HEK293T (cell line): ENCODE data around the gene GAL3ST2.

Experiments
- CTCF ChIA-PET: fragments of 350-600 bp; formaldehyde crosslinking; extraction: SDS; loops from one replicate; lab custom pipeline; 2021; ENCODE audit warnings: antibody characterized with exemption, inconsistent platforms; lab: Yijun Ruan, JAX
- POLR2A ChIA-PET: fragments of 350-600 bp; formaldehyde crosslinking; extraction: SDS; loops from one replicate; lab custom pipeline; 2020; ENCODE audit warnings: antibody characterized with exemption, inconsistent platforms; lab: Yijun Ruan, JAX
- DNase-seq: peaks from one replicate; pipeline ENCODE4 v3.0.0; 2012; ENCODE audit warnings: mixed read lengths; ENCODE audit errors: extremely low spot score
- ARNT ChIP-seq: fragments of 450-650 bp; IDR thresholded peaks from 2 replicates; pipeline ENCODE4 v1.6.1; 2017; ENCODE audit warnings: mild to moderate bottlenecking
- BHLHE40 ChIP-seq: fragments of 450-650 bp; IDR thresholded peaks from 2 replicates; pipeline ENCODE4 v1.6.1; 2016; ENCODE audit warnings: mild to moderate bottlenecking, moderate library complexity, borderline replicate concordance
- CTBP1 ChIP-seq: fragments of 450-650 bp; IDR thresholded peaks from 2 replicates; pipeline ENCODE4 v1.6.1; 2016; ENCODE audit warnings: borderline replicate concordance
- ELF4 ChIP-seq: fragments of 450-650 bp; IDR thresholded peaks from 2 replicates; pipeline ENCODE4 v1.6.1; 2017; ENCODE audit warnings: antibody characterized with exemption
- FOXA1 ChIP-seq: fragments of 450-650 bp; IDR thresholded peaks from 2 replicates; pipeline ENCODE4 v1.6.1; 2016; ENCODE audit warnings: mild to moderate bottlenecking
- FOXK2 ChIP-seq: fragments of 450-650 bp; IDR thresholded peaks from 2 replicates; pipeline ENCODE4 v1.6.1; 2016; ENCODE audit warnings: mild to moderate bottlenecking
- FOXM1 ChIP-seq: fragments of 450-650 bp; IDR thresholded peaks from 2 replicates; pipeline ENCODE4 v1.6.1; 2017; ENCODE audit warnings: mild to moderate bottlenecking, borderline replicate concordance
- HDGF ChIP-seq: fragments of 450-650 bp; IDR thresholded peaks from 2 replicates; pipeline ENCODE4 v1.6.1; 2017; ENCODE audit warnings: antibody characterized with exemption, borderline replicate concordance
- L3MBTL2 ChIP-seq: fragments of 450-650 bp; conservative IDR thresholded peaks from 2 replicates; pipeline ENCODE4 v1.6.1; 2016; ENCODE audit warnings: mild to moderate bottlenecking
- LEF1 ChIP-seq: fragments of 450-650 bp; IDR thresholded peaks from 2 replicates; pipeline ENCODE4 v1.6.1; 2017; ENCODE audit warnings: mild to moderate bottlenecking, borderline replicate concordance
- NFRKB ChIP-seq: fragments of 450-650 bp; IDR thresholded peaks from 2 replicates; pipeline ENCODE4 v1.6.1; 2016; ENCODE audit warnings: mild to moderate bottlenecking, moderate library complexity
- PKNOX1 ChIP-seq: fragments of 450-650 bp; IDR thresholded peaks from 2 replicates; pipeline ENCODE4 v1.6.1; 2016
- SP1 ChIP-seq: fragments of 450-650 bp; IDR thresholded peaks from 2 replicates; pipeline ENCODE4 v1.6.1; 2017
- SUZ12 ChIP-seq: fragments of 450-650 bp; IDR thresholded peaks from 2 replicates; pipeline ENCODE4 v1.6.1; 2016; ENCODE audit warnings: mild to moderate bottlenecking
- TARDBP ChIP-seq: fragments of 450-650 bp; IDR thresholded peaks from 2 replicates; pipeline ENCODE4 v1.6.1; 2016
- ZNF384 ChIP-seq: fragments of 450-650 bp; IDR thresholded peaks from 2 replicates; pipeline ENCODE4 v1.6.1; 2016

Gene GAL3ST2

GRCh38 chr2:241751152-241751551 is 25.5 kb upstream of the GAL3ST2 start:
- TF ChIP-seq CTBP1 (no peak), ZNF384 (no peak)
- ChIA-PET CTCF (no interaction called here), POLR2A (no interaction called here)
- DNase-seq: no peak

- TF ChIP-seq ARNT: no peak
- no peak for TF ChIP-seq L3MBTL2
- TF ChIP-seq FOXK2: no peak
- no peak for TF ChIP-seq LEF1
- TF ChIP-seq TARDBP: no peak
- TF ChIP-seq PKNOX1: no peak
- TF ChIP-seq NFRKB: no peak
- no peak for TF ChIP-seq ZNF384
- no peak for TF ChIP-seq CTBP1
- CTCF ChIA-PET: no interaction called here
- DNase-seq: no peak
- POLR2A ChIA-PET: no interaction called here
These were observed 24.8 kb upstream of the GAL3ST2 start for GRCh38 chr2:241751776-241752175.

- no peak for DNase-seq
- POLR2A ChIA-PET: no interaction called here
- CTCF ChIA-PET: no interaction called here
- TF ChIP-seq TARDBP (no peak), CTBP1 (no peak), SP1 (no peak), FOXM1 (no peak)
These were observed 24.4 kb upstream of the GAL3ST2 start for GRCh38 chr2:241752253-241752652.

- no peak for DNase-seq
- ChIA-PET CTCF (no interaction called here), POLR2A (no interaction called here)
- TF ChIP-seq FOXA1 (no peak), PKNOX1 (no peak), FOXM1 (no peak), LEF1 (no peak), CTBP1 (no peak), TARDBP (no peak), SUZ12 (no peak), SP1 (no peak), ELF4 (no peak), BHLHE40 (no peak), FOXK2 (no peak), HDGF (no peak), ARNT (no peak), L3MBTL2 (no peak), NFRKB (no peak)
These were observed 23.8 kb upstream of the GAL3ST2 start for GRCh38 chr2:241752689-241753276.

DNA sequence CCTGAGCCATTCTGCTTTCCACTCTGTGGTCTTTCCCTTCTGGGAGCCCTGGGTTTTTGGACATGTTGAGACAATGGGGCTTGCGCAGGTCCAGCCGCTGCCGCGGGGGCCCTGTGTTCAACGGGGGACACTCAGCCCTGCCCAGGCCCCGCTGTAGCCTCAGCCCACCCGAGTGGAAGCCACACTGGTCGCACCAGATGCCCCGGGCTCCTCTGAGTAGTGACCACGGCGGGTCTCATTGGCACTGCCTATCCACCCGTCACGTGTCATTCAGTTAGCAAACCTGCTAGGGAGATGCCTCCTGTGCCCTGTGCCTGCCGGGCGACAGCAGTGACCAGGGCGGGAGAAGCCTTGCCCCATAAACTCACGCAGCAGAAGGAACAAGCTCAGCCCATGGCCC is 23.1 kb upstream of the GAL3ST2 start:
- POLR2A ChIA-PET: no interaction called here
- CTCF ChIA-PET: no interaction called here

DNA sequence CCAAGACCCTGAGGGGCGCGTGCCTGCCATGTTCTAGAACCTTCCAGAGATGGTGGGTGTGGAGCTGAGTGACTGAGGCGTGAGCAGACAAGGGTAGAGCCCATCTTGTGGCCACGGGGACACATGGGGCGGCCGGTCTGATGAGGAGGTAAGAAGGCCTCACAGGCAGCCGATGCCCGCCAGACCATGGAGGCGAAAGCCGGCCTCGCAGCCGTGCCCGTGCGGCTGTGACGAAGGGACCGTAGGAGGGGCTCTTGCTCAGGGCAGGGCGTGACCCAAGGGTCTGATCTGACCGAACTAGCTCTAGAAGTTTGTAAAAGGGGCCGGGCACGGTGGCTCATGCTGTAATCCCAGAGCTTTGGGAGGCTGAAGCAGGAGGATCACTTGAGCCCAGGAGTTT is 22.6 kb upstream of the GAL3ST2 start:
- CTCF ChIA-PET: no interaction called here

More for the DNA sequence above, 23.1 kb upstream of the GAL3ST2 start:
- no peak for DNase-seq
- TF ChIP-seq BHLHE40: no peak
- TF ChIP-seq SP1: no peak
- no peak for TF ChIP-seq L3MBTL2
- TF ChIP-seq CTBP1: no peak
- no peak for TF ChIP-seq FOXM1
- TF ChIP-seq HDGF: no peak
- TF ChIP-seq PKNOX1: no peak
- TF ChIP-seq LEF1: no peak
- no peak for TF ChIP-seq ELF4
- no peak for TF ChIP-seq FOXA1
- no peak for TF ChIP-seq ARNT

DNA sequence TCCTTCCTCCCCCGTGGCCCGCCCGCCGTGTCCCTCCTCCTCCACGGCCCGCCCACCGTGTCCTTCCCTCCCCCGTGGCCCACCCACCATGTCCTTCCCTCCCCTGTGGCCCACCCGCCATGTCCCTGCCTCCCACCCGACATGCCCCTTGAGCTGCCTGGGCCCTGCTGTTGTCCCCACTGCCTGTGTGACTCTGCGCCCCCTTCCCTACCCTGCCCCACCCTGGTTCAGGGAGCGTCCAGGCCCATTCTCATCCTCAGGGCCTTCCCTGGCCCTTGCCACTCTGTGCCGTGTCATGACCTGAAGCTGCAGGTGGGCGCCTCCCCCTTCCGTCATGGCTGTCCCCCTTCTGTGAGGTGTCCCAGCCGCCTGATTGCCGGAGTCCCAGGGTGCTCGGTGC is 21.5 kb upstream of the GAL3ST2 start:
- ChIA-PET POLR2A (no interaction called here), CTCF (no interaction called here)
- DNase-seq: no peak
- TF ChIP-seq SP1 (no peak), NFRKB (no peak), FOXM1 (no peak), CTBP1 (no peak)

More for the DNA sequence above, 22.6 kb upstream of the GAL3ST2 start:
- DNase-seq: no peak
- POLR2A ChIA-PET: no interaction called here
- TF ChIP-seq SUZ12: no peak
